GM18507 (cell line): ENCODE results near the gene OR8B12.

ENCODE experiments used
- DNase-seq: peaks from one replicate; pipeline ENCODE4 v3.0.0; 2011; ENCODE audit warnings: low read depth; ENCODE audit not compliant: insufficient read length; ENCODE audit errors: extremely low spot score
- FAIRE-seq: peaks from 2 replicates; lab custom pipeline; 2011; peaks lifted over from hg19 to GRCh38; lab: Jason Lieb, UNC

The OR8B12 gene

GRCh38 chr11:124543554-124543953 lies at the start of gene OR8B12:
Gene OR8B12 (minus strand): TSS chr11:124543654. CDS start chr11:124543654, 0 bp downstream.
- DNase-seq = no peak
- FAIRE-seq = no peak

- no peak for DNase-seq
Observed at GRCh38 chr11:124592627-124593026, 49.2 kb upstream of the OR8B12 start.

GRCh38 chr11:124591430-124591829 lies 48.0 kb upstream of the OR8B12 start:
- DNase-seq (no peak), FAIRE-seq (no peak)

More at GRCh38 chr11:124592627-124593026, 49.2 kb upstream of the OR8B12 start:
- no peak for FAIRE-seq

- FAIRE-seq = peak; percentile 53
- DNase-seq = no peak
Observed at GRCh38 chr11:124586238-124586860, 42.9 kb upstream of the OR8B12 start.

- FAIRE-seq (no peak), DNase-seq (no peak)
Observed at GRCh38 chr11:124584681-124585372, 41.4 kb upstream of the OR8B12 start.

GRCh38 chr11:124583781-124584180 lies 40.3 kb upstream of the OR8B12 start:
- FAIRE-seq (no peak), DNase-seq (no peak)

- FAIRE-seq (no peak), DNase-seq (no peak)
Observed at GRCh38 chr11:124582565-124582964, 39.1 kb upstream of the OR8B12 start.

- DNase-seq (no peak), FAIRE-seq (no peak)
Observed at GRCh38 chr11:124581817-124582216, 38.4 kb upstream of the OR8B12 start.

GRCh38 chr11:124578761-124579160 lies 35.3 kb upstream of the OR8B12 start:
- no peak for FAIRE-seq
- DNase-seq = no peak

- DNase-seq (no peak), FAIRE-seq (no peak)
Observed at GRCh38 chr11:124577716-124578427, 34.4 kb upstream of the OR8B12 start.

- no peak for FAIRE-seq
- no peak for DNase-seq
Observed at GRCh38 chr11:124570160-124570559, 26.7 kb upstream of the OR8B12 start.

- DNase-seq (no peak), FAIRE-seq (no peak)
Observed at GRCh38 chr11:124569697-124570096, 26.2 kb upstream of the OR8B12 start, which contains the start of gene OR8A1. Gene OR8A1 (plus strand): TSS chr11:124569997. CDS start chr11:124570120, 123 bp downstream.

- no peak for FAIRE-seq
- no peak for DNase-seq
Observed at GRCh38 chr11:124556828-124557227, 13.4 kb upstream of the OR8B12 start.

GRCh38 chr11:124551987-124552386 lies 8.5 kb upstream of the OR8B12 start:
- no peak for DNase-seq
- no peak for FAIRE-seq

- DNase-seq (no peak), FAIRE-seq (no peak)
Observed at GRCh38 chr11:124551189-124551588, 7.7 kb upstream of the OR8B12 start.

GRCh38 chr11:124543145-124543544 lies 309 bp downstream of the OR8B12 start:
- FAIRE-seq (no peak), DNase-seq (no peak)

- DNase-seq (no peak), FAIRE-seq (no peak)
Observed at GRCh38 chr11:124541204-124541603, 2.2 kb downstream of the OR8B12 start.

GRCh38 chr11:124538019-124538418 lies 5.4 kb downstream of the OR8B12 start:
- DNase-seq (no peak), FAIRE-seq (no peak)

- no peak for DNase-seq
- FAIRE-seq = no peak
Observed at GRCh38 chr11:124536520-124536919, 6.9 kb downstream of the OR8B12 start.

GRCh38 chr11:124535552-124536232 lies 7.8 kb downstream of the OR8B12 start:
- FAIRE-seq = no peak

More at GRCh38 chr11:124535552-124536232, 7.8 kb downstream of the OR8B12 start:
- no peak for DNase-seq
